HTERT RPE-1 (cell line): ENCODE results near the gene COL18A1.

Source experiments
- in situ Hi-C: fragments of 300-500 bp; cut with MboI; formaldehyde crosslinking; loops from 4 replicates; pipeline ENCODE4 v1.14.3; 2020; ENCODE audit warnings: low sequenced_read_pairs

COL18A1 gene

GRCh38 chr21:45383111-45383614 is 21.8 kb upstream of the COL18A1 start:
- in situ Hi-C loops: no loop called here

- in situ Hi-C loops: no loop called here
Measured at GRCh38 chr21:45383615-45384201, 21.3 kb upstream of the COL18A1 start.

DNA sequence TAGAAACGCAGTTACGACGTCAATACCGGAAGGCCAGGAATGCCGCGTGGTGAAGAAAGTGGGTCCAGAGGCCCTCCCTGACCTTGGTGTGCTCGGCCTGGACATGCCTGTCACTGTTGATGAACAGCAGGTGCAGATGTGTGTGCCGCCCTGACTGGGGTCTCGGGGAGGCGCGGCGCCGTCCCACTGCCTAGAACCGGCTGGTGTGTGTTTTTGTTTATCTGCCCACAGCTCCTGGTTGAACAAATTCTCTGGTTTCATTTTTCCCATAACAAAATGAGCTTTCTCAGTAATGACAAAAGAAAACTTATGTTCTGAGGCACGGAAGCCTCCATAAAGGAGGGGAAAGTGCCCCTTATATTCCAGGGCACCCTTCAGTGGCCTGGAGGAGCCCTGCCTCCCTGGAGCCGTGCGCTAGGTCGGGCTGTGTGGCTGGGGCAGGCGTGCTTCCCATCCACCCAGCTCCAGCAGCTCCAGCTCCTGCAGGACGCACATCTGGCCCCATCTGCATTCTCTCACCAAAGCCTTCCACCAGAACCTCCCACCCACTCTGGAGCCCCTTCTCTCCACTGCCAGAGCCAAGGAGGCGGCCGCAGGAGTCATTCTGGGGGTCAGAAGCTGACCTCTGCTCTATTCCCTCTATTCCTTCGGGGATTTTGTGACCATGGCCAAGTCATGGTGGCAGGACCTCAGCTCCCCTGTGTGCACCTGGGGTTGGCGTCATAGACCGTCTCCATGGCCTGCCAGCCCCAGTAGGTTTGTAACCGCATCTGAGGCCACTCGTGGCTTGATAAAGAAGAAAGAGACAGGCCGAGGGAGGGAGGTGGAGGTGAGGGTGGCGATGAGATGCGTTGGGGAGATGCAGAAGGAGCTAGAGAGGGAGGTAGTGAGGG is 20.1 kb upstream of the COL18A1 start:
- in situ Hi-C loops: no loop called here

DNA sequence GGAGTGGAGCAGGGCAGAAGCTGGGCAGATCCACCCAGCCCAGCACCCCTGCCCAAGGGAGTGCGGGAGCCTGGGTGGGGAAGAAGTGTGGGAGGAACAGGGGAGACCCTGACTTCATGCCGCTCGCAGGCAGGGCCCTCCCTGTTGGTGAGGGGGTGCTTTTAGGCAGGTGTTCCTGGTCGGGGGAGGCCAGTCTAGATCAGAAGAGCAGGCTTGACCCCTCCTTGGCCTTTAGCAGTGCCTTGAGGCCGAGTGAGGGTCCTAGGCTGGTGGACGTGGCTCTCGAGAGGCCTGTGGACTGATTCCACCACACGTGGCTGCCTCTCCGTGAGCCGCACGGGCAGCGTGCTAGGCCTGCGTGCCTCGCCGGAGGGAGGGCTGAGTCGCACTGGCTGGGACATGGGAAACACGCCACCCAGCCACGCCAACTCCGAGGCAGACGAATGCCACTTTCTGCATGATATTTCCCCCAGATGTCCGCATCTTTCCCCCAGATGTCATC is 19.4 kb upstream of the COL18A1 start:
- in situ Hi-C loops: no loop called here

- in situ Hi-C loops: no loop called here
Measured at GRCh38 chr21:45386336-45386727, 18.6 kb upstream of the COL18A1 start.

DNA sequence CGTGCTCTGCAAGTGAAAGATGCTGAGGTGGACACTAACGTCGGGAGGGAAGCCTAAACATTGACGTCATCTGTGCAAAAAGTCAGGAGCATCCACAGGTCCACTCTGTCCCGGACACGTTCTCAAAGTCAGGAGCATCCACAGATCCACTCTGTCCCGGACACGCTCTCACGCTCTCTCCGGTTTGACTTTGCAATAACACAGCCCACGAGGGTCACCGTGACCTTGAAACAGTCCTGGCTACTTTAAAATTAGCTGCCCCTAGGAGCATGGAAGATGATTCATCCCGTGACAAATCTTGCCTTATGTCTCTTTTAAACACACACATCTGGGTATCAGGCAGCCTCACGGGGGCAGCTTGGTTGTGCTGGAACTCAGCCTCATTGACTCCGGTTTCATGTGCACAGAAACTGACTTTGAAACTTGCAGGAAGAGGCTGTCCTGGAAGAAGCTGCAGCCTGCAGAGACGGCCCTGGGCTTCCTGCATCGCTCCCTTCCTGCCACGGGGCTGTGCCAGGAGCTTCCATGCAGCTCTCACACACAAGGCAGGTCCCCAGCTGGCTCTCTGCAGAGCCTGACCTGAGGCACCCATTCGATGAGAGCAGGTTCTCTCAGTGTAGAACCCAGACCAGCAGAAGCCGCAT is 18.1 kb upstream of the COL18A1 start:
- in situ Hi-C loops: no loop called here

- in situ Hi-C loops: no loop called here
Measured at GRCh38 chr21:45387506-45387905, 17.5 kb upstream of the COL18A1 start.

GRCh38 chr21:45388011-45388521 is 16.9 kb upstream of the COL18A1 start:
- in situ Hi-C loops: no loop called here

DNA sequence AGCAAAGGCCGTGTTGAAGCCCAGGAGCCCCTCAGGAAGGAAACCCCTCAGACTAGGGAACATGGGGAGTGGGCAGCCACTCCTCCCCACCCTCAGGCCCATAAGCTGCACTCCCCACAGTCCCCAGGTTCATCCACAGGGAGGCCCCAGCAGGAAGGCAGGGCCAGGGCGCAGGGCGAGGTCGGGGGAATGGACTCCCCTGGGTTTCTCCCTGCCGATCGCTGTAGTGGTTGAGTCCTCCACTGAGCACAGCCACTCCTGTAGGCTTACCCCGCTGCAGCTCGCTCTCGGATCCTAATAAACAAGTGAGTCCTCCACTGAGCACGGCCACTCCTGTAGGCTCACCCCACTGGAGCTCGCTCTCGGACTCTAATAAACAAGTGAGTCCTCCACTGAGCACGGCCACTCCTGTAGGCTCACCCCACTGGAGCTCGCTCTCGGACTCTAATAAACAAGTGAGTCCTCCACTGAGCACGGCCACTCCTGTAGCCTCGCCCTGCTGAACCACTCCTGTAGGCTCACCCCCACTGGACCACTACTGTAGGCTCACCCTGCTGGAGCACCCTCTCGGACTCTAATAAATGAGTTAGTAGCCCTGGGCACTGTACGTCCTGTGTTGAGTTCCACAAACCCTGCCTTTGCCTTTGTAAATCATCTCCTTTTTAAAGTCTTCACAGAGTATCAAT is 16.2 kb upstream of the COL18A1 start:
- in situ Hi-C loops: no loop called here

- in situ Hi-C loops: no loop called here
Measured at GRCh38 chr21:45390121-45390751, 14.7 kb upstream of the COL18A1 start.

DNA sequence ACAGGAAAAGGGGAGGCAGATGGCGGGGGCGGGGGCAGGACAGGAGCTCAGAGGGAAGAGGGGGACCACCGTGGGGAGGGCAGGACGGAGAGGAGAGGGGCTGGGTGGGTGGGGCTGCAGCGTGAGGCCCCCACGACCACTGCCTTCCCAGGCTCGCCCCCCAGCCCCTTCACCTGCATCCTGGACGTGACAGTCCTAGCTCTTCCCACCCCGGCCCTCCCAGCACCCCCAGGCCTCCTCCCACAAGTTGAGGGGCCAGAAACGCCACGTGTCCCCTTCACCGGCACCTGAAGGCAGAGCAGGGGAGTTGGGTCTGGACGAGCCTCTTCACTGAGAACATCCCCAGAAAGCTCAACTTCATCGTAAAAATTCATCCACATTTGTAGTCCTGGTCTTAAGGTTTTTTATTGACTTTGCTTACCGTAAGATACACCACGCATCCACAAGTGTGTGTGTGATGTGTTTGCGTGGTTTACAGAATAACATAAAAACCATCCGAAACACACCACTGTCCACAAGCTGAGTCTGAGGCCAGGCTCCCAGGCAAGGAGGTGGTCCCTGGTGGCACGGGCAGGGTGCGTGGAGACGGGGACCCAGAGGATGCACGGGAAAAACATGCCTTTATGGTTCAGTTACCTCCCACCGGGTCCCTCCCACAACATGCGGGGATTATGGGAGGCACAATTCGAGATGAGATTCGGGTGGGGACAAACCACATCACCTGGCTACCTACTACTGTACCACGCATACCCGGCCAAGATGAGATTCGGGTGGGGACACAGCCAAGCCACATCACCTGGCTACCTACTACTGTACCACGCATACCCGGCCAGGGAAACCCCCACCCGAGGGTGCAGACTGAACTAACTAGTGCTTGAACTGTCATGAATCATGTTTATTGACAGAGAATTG is 13.9 kb upstream of the COL18A1 start:
- in situ Hi-C loops: no loop called here

DNA sequence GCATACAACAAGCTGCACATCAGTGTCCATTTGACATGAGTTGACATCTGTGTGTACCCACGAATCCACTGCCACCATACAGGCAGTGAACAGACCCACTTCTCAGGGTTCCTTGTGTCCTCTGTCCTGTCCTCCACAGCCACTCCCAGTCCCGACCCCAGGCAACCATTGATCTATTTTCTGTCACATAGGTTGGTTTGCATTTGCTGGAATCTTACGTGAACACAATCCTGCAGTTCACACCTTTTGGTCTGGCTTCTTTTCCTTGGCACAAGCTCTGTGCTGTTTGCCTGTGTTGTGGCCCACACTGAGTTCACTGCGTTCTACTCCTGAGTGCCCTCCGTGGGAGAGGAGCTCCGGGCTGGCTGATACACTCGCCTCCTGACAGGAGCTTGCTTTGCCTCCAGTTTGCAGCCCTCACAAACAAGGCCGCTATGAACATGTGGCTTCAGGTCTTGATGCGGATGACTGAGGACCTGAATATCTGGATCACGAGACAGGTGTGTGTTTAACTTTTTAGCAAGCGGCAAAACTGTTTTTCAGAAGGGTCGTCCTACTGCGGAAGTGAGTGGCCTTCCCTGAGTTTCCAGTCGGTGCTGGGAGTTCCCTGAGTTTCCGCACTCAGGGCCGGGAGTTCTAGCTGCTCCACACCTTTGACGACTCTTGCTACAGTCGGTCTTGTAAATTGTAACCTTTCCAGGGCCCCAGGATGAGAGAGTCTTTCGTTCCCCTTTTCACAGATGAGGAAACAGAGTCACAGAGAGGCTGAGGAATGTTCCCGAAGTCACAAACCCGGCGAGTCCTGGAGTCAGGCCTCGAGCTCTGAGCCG is 13.0 kb upstream of the COL18A1 start:
- in situ Hi-C loops: no loop called here

DNA sequence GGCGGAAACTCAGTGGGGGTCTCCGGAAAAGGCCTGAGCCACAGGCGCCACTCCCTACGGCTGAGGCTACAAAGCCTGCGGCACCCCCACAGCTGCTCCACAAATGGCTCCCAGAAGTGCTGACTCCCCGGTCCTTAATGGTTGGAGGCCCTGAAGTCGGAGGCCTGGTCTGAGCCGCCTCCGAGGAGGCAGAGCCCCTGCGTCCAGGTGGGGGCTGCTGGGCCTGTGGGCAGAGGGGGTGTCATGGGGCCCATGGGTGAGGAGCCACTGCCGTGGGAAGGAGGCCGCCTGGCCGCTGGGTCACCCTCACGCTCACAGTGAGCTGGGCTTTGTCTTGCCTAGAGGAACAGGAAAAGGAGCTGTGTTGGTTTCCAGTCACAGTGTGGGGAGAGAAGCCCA is 12.4 kb upstream of the COL18A1 start:
- in situ Hi-C loops: no loop called here

- in situ Hi-C loops: no loop called here
Measured at GRCh38 chr21:45393021-45393420, 11.9 kb upstream of the COL18A1 start.

DNA sequence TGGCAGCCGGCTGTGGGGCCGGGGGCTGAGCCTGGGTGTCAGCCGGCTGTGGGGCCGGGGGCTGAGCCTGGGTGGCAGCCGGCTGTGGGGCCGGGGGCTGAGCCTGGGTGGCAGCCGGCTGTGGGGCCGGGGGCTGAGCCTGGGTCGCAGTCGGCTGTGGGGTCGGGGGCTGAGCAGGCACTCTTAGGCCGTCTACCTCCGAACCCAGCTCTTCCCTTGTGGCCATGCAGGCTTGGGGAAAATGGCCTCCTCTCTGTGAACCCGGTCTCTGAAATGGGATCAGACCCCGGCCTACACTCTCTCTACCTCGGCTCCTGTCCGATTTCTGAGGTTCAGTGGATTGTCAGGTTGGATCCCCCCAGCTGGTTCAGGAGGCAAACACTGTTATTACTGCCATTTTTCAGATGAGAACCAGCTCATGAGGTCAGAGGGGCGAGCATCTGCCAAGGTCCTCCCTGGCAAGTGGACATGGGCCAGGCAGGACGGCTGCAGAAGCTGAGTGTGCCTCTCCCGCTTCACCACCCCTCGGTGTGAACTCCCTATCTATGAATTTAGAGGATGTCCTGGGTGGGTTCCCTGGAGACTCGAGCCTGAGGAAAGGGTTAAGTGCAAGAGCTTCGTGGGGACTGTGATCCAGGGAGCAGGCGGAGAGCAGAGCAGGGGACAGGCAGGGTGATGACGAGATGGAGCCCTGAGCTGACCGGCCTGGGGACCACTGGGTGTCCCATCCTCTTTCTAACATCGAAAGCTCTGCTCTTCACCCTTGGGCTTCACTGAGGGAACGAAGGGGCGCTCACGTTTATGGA is 10.9 kb upstream of the COL18A1 start:
- in situ Hi-C loops: no loop called here

DNA sequence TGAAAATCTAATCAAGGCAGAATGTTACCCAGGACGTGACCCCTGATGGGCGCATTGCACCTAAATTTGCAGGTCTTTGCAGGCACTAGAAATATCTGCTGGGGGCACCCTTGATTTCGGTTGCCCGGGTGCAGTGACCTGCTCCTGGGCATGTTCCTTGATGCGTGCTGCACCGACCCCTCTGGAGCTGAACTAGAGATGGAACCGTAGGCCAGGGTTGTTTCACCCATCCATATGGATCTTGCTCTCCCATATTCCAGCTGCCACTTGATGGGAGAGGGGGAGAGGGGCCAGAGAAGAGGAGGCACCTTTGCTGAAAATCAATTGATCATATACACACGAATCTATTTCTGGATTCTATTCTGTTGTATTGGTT is 8.4 kb upstream of the COL18A1 start:
- in situ Hi-C loops: no loop called here

- in situ Hi-C loops: no loop called here
Measured at GRCh38 chr21:45397381-45397780, 7.6 kb upstream of the COL18A1 start.

- in situ Hi-C loops: no loop called here
Measured at GRCh38 chr21:45401054-45401518, 3.9 kb upstream of the COL18A1 start.
